Stimulated activated CD8-positive, alpha-beta memory T cell treated with anti-CD3 and anti-CD28 coated beads, Interleukin-2, amount 100 ng/mL, for 48 hours (primary cell): ENCODE data around the gene ZNF296.

ENCODE experiments used
- DNase-seq, 2 donors: peaks; one replicate each; pipeline ENCODE4 v3.0.0-alpha.2; 2020; ENCODE audit warnings: low read depth in 2 of 2

Gene ZNF296

GRCh38 chr19:45059258-45059965 is 16.9 kb downstream of the ZNF296 start:
- DNase-seq, result peak; percentile 71 to 75

- DNase-seq, result no peak
Observed at GRCh38 chr19:45058622-45059159, 17.6 kb downstream of the ZNF296 start.

- DNase-seq, result no peak
Observed at GRCh38 chr19:45057444-45057843, 18.8 kb downstream of the ZNF296 start.

GRCh38 chr19:45056831-45057230 is 19.4 kb downstream of the ZNF296 start:
- DNase-seq, result no peak

GRCh38 chr19:45051929-45052579 is 24.2 kb downstream of the ZNF296 start:
- no peak for DNase-seq

GRCh38 chr19:45050036-45050435 is 26.2 kb downstream of the ZNF296 start:
- no peak for DNase-seq

- DNase-seq, result no peak
Observed at GRCh38 chr19:45049073-45049736, 27.1 kb downstream of the ZNF296 start.

- DNase-seq, result no peak
Observed at GRCh38 chr19:45047188-45047797, 29.0 kb downstream of the ZNF296 start.

- no peak for DNase-seq
Observed at GRCh38 chr19:45046355-45046754, 29.9 kb downstream of the ZNF296 start.

GRCh38 chr19:45045671-45046353 is 30.5 kb downstream of the ZNF296 start:
- no peak for DNase-seq

- DNase-seq, result no peak
Observed at GRCh38 chr19:45041125-45041524, 35.2 kb downstream of the ZNF296 start.

GRCh38 chr19:45040059-45040771 is 36.1 kb downstream of the ZNF296 start:
- no peak for DNase-seq

GRCh38 chr19:45038931-45039893 is 37.1 kb downstream of the ZNF296 start, which contains the start of gene CLASRP:
Gene CLASRP (plus strand): TSS chr19:45039045. CDS start chr19:45040213, 1,168 bp downstream.
- peak; percentile 83 to 87 for DNase-seq

- DNase-seq, result no peak
Observed at GRCh38 chr19:45037393-45038169, 38.7 kb downstream of the ZNF296 start.

- DNase-seq, result no peak
Observed at GRCh38 chr19:45035755-45036154, 40.5 kb downstream of the ZNF296 start.

- no peak for DNase-seq
Observed at GRCh38 chr19:45032421-45032820, 43.9 kb downstream of the ZNF296 start.

GRCh38 chr19:45030825-45031224 is 45.5 kb downstream of the ZNF296 start:
- no peak for DNase-seq

GRCh38 chr19:45027371-45027770 is 48.9 kb downstream of the ZNF296 start:
- DNase-seq, result no peak

GRCh38 chr19:45025264-45025663 is 51.0 kb downstream of the ZNF296 start:
- no peak for DNase-seq
